K562 (cell line): ENCODE data around the gene ARMC8. TPM values are rescaled to one million over a fixed set of nuclear protein-coding genes. Genes with fewer than 3 reads are reported as not detected.

Experiments used
- CCNT2 ChIP-seq: IDR thresholded peaks from 2 replicates; pipeline ENCODE4 v1.6.1; 2011; ENCODE audit warnings: borderline replicate concordance, low read depth, mild to moderate bottlenecking, moderate library complexity, mixed read lengths, low read length; ENCODE audit not compliant: insufficient read length; ENCODE audit errors: extremely low read depth
- E2F3 ChIP-seq: fragments of 250-450 bp; sonication (Bioruptor Pico); IDR thresholded peaks from 2 replicates; pipeline ENCODE4 v1.4.0; 2020; ENCODE audit warnings: mild to moderate bottlenecking
- GABPA ChIP-seq: fragments of 200-800 bp; sonication (Bioruptor generic); conservative IDR thresholded peaks from 2 replicates; pipeline ENCODE4 v1.6.1; 2016; ENCODE audit warnings: low read depth, missing genetic modification characterization, missing compliant biosample characterization
- L3MBTL2 ChIP-seq: fragments of 450-650 bp; IDR thresholded peaks from 2 replicates; pipeline ENCODE4 v1.6.1; 2016; ENCODE audit warnings: mild to moderate bottlenecking, moderate library complexity
- MAZ ChIP-seq, 2 experiments: fragments of 450-650 bp in 1 of 2; sonication (generic) in 1 of 2; formaldehyde crosslinking; IDR thresholded peaks in 1 of 2; conservative IDR thresholded peaks in 1 of 2; 2 replicates each; pipeline versions ENCODE4 v1.4.0 to v1.5.0; 2020; ENCODE audit warnings: mild to moderate bottlenecking in 1 of 2, missing genetic modification reagents in 1 of 2
- TFAM ChIP-seq: fragments of 250-450 bp; sonication (Bioruptor Pico); conservative IDR thresholded peaks from 2 replicates; pipeline ENCODE4 v1.5.0; 2021; ENCODE audit warnings: mild to moderate bottlenecking, moderate library complexity
- ZNF175 ChIP-seq: fragments of 200-800 bp; sonication (Bioruptor generic); IDR thresholded peaks from 2 replicates; pipeline ENCODE4 v1.6.1; 2016; ENCODE audit warnings: low read depth, mild to moderate bottlenecking, missing genetic modification characterization, missing compliant biosample characterization
- polyA plus RNA-seq, 8 experiments: library from polyadenylated mRNA; depleted of rRNA in 4 of 8; stranded (reverse) in 5 of 8; unstranded in 3 of 8; fragments of >200 nt; fragmentation: Nextera tagmentation in 2 of 8; fragmentation: Illumina TruSeq in 1 of 8; extraction: Ambion mirVana in 2 of 8; extraction: Trizol in 1 of 8; gene quantifications; 2 replicates each; pipeline versions ENCODE4 v1.2.1 to v1.2.3, GENCODE V29; 2011 to 2014; ENCODE audit warnings: inconsistent platforms in 1 of 8, missing spikeins in 1 of 8
- total RNA-seq, 7 experiments: library from RNA; depleted of rRNA in 6 of 7; stranded (reverse); fragments of >200 nt in 6 of 7; fragmentation: Illumina TruSeq in 2 of 7; extraction: Trizol in 2 of 7; gene quantifications; 2 replicates each; pipeline versions ENCODE4 v1.2.1 to v1.2.3, GENCODE V29; 2011 to 2021; ENCODE audit warnings: low replicate concordance in 1 of 7
- TF ChIP-seq, protein P1 (sequence below): fragments of 200-600 bp; sonication (generic); IDR thresholded peaks from one replicate; pipeline ENCODE4 v1.6.1; 2012; ENCODE audit warnings: mild to moderate bottlenecking, low read depth, low read length, inconsistent platforms
- TF ChIP-seq, protein P2 (sequence below): fragments of 250-450 bp; sonication (Bioruptor Pico); IDR thresholded peaks from 2 replicates; pipeline ENCODE4 v1.6.1; 2021; ENCODE audit warnings: mild to moderate bottlenecking
- TF ChIP-seq, protein P3 (sequence below): fragments of 450-650 bp; IDR thresholded peaks from 2 replicates; pipeline ENCODE4 v1.6.1; 2017; ENCODE audit warnings: mild to moderate bottlenecking, moderate library complexity
- TF ChIP-seq, protein P4 (sequence below), 2 experiments: fragments of 450-650 bp in 1 of 2; sonication (generic) in 1 of 2; formaldehyde crosslinking in 1 of 2; IDR thresholded peaks in 1 of 2; conservative IDR thresholded peaks in 1 of 2; 2 replicates each; pipeline versions ENCODE4 v1.6.1 to v1.8.1; 2016 to 2023; ENCODE audit warnings: mild to moderate bottlenecking in 2 of 2, moderate library complexity in 2 of 2, inconsistent platforms in 1 of 2, missing genetic modification reagents in 1 of 2

The ARMC8 gene
- total and polyA plus RNA-seq, 9 of the 15 experiments (the other 6 are each of a cell fraction or from before 2014, with no cell fraction given), result 22.4 to 76.1 (median 37.3) TPM

DNA sequence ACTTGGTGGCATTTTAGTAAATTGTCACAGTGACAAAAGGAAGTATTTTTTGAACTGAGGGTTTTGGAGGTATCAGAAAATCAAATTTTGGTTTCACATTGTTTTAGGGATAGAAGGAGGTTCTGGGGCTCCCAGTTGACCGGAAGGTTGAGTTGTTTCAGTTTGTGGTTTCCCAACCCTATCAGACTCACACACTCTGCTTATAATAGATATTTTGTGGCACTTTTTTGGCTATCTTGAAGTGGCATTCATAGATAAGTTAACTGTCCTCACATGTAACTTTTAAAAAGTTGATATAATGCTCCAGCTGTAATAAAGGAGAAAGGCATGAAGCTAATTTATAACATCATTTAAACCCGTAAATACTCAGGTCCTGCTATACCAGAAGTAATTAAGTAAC, 12.8 kb downstream of the ARMC8 start (continued):
- TF ChIP-seq, protein P1, sequence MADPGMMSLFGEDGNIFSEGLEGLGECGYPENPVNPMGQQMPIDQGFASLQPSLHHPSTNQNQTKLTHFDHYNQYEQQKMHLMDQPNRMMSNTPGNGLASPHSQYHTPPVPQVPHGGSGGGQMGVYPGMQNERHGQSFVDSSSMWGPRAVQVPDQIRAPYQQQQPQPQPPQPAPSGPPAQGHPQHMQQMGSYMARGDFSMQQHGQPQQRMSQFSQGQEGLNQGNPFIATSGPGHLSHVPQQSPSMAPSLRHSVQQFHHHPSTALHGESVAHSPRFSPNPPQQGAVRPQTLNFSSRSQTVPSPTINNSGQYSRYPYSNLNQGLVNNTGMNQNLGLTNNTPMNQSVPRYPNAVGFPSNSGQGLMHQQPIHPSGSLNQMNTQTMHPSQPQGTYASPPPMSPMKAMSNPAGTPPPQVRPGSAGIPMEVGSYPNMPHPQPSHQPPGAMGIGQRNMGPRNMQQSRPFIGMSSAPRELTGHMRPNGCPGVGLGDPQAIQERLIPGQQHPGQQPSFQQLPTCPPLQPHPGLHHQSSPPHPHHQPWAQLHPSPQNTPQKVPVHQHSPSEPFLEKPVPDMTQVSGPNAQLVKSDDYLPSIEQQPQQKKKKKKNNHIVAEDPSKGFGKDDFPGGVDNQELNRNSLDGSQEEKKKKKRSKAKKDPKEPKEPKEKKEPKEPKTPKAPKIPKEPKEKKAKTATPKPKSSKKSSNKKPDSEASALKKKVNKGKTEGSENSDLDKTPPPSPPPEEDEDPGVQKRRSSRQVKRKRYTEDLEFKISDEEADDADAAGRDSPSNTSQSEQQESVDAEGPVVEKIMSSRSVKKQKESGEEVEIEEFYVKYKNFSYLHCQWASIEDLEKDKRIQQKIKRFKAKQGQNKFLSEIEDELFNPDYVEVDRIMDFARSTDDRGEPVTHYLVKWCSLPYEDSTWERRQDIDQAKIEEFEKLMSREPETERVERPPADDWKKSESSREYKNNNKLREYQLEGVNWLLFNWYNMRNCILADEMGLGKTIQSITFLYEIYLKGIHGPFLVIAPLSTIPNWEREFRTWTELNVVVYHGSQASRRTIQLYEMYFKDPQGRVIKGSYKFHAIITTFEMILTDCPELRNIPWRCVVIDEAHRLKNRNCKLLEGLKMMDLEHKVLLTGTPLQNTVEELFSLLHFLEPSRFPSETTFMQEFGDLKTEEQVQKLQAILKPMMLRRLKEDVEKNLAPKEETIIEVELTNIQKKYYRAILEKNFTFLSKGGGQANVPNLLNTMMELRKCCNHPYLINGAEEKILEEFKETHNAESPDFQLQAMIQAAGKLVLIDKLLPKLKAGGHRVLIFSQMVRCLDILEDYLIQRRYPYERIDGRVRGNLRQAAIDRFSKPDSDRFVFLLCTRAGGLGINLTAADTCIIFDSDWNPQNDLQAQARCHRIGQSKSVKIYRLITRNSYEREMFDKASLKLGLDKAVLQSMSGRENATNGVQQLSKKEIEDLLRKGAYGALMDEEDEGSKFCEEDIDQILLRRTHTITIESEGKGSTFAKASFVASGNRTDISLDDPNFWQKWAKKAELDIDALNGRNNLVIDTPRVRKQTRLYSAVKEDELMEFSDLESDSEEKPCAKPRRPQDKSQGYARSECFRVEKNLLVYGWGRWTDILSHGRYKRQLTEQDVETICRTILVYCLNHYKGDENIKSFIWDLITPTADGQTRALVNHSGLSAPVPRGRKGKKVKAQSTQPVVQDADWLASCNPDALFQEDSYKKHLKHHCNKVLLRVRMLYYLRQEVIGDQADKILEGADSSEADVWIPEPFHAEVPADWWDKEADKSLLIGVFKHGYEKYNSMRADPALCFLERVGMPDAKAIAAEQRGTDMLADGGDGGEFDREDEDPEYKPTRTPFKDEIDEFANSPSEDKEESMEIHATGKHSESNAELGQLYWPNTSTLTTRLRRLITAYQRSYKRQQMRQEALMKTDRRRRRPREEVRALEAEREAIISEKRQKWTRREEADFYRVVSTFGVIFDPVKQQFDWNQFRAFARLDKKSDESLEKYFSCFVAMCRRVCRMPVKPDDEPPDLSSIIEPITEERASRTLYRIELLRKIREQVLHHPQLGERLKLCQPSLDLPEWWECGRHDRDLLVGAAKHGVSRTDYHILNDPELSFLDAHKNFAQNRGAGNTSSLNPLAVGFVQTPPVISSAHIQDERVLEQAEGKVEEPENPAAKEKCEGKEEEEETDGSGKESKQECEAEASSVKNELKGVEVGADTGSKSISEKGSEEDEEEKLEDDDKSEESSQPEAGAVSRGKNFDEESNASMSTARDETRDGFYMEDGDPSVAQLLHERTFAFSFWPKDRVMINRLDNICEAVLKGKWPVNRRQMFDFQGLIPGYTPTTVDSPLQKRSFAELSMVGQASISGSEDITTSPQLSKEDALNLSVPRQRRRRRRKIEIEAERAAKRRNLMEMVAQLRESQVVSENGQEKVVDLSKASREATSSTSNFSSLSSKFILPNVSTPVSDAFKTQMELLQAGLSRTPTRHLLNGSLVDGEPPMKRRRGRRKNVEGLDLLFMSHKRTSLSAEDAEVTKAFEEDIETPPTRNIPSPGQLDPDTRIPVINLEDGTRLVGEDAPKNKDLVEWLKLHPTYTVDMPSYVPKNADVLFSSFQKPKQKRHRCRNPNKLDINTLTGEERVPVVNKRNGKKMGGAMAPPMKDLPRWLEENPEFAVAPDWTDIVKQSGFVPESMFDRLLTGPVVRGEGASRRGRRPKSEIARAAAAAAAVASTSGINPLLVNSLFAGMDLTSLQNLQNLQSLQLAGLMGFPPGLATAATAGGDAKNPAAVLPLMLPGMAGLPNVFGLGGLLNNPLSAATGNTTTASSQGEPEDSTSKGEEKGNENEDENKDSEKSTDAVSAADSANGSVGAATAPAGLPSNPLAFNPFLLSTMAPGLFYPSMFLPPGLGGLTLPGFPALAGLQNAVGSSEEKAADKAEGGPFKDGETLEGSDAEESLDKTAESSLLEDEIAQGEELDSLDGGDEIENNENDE, result no peak
- no peak for TF ChIP-seq L3MBTL2
- no peak for TF ChIP-seq E2F3
- TF ChIP-seq GABPA (tag), result no peak; the same call in 1 of the 2 replicates
- no peak for TF ChIP-seq MAZ (CRISPR knock-in tag; conservative IDR thresholded peaks at IDR 0.05 in 1 of 2, IDR thresholded peaks at IDR 0.05 in 1 of 2)
- TF ChIP-seq ZNF175 (CRISPR knock-in tag), result no peak
- TF ChIP-seq TFAM, result no peak
- TF ChIP-seq, protein P2, sequence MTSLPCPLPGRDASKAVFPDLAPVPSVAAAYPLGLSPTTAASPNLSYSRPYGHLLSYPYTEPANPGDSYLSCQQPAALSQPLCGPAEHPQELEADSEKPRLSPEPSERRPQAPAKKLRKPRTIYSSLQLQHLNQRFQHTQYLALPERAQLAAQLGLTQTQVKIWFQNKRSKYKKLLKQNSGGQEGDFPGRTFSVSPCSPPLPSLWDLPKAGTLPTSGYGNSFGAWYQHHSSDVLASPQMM (CRISPR knock-in tag), result no peak
- TF ChIP-seq, protein P3, sequence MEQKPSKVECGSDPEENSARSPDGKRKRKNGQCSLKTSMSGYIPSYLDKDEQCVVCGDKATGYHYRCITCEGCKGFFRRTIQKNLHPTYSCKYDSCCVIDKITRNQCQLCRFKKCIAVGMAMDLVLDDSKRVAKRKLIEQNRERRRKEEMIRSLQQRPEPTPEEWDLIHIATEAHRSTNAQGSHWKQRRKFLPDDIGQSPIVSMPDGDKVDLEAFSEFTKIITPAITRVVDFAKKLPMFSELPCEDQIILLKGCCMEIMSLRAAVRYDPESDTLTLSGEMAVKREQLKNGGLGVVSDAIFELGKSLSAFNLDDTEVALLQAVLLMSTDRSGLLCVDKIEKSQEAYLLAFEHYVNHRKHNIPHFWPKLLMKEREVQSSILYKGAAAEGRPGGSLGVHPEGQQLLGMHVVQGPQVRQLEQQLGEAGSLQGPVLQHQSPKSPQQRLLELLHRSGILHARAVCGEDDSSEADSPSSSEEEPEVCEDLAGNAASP, result no peak
- TF ChIP-seq, protein P4, sequence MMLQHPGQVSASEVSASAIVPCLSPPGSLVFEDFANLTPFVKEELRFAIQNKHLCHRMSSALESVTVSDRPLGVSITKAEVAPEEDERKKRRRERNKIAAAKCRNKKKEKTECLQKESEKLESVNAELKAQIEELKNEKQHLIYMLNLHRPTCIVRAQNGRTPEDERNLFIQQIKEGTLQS (IDR thresholded peaks at IDR 0.05), result no peak
- TF ChIP-seq, protein P4 (CRISPR knock-in tag; conservative IDR thresholded peaks at IDR 0.05), result no peak
- TF ChIP-seq CCNT2, result no peak
